Small intestine (tissue), 7 donors: ENCODE results near the gene SERAC1. TPM values are rescaled to one million over a fixed set of nuclear protein-coding genes. Genes with fewer than 3 reads are reported as not detected.

ENCODE experiments used
- DNase-seq, 2 donors: peaks; one replicate each; pipeline versions ENCODE4 v3.0.0 to v3.0.0-alpha.2; 2013
- FAIRE-seq: peaks from 2 replicates; lab custom pipeline; 2012; peaks lifted over from hg19 to GRCh38; lab: Jason Lieb, UNC
- H3K27ac ChIP-seq, 3 donors: one replicate each; pipeline ENCODE4 v1.5.1; 2013; ENCODE audit warnings: low read length in 2 of 3, mild to moderate bottlenecking in 2 of 3, control low read depth in 1 of 3, inconsistent platforms in 1 of 3, low read depth in 1 of 3, moderate library complexity in 1 of 3
- H3K27me3 ChIP-seq, 3 donors: one replicate each; pipeline ENCODE4 v1.6.1; 2013; ENCODE audit warnings: low read length in 3 of 3, inconsistent platforms in 1 of 3; ENCODE audit not compliant: control insufficient read depth in 3 of 3, insufficient read depth in 3 of 3
- H3K36me3 ChIP-seq, 3 donors: one replicate each; pipeline ENCODE4 v1.6.1; 2013; ENCODE audit warnings: low read length in 3 of 3, inconsistent platforms in 1 of 3, low read depth in 1 of 3, mild to moderate bottlenecking in 1 of 3, moderate library complexity in 1 of 3; ENCODE audit not compliant: control insufficient read depth in 3 of 3, insufficient read depth in 2 of 3
- H3K4me1 ChIP-seq, 3 donors: one replicate each; pipeline ENCODE4 v1.6.1; 2013; ENCODE audit warnings: low read length in 2 of 3, inconsistent platforms in 1 of 3, low read depth in 1 of 3, mild to moderate bottlenecking in 1 of 3, moderate library complexity in 1 of 3; ENCODE audit not compliant: control insufficient read depth in 3 of 3, insufficient read depth in 2 of 3
- H3K4me3 ChIP-seq, 3 donors: one replicate each; pipeline ENCODE4 v1.5.1; 2013; ENCODE audit warnings: low read length in 3 of 3, control low read depth in 1 of 3, inconsistent platforms in 1 of 3, low read depth in 1 of 3, mild to moderate bottlenecking in 1 of 3, moderate library complexity in 1 of 3
- H3K9me3 ChIP-seq, 2 donors: one replicate each; pipeline ENCODE4 v1.6.1; 2013; ENCODE audit warnings: low read depth in 1 of 2, low read length in 1 of 2; ENCODE audit not compliant: control insufficient read depth in 2 of 2, insufficient read depth in 1 of 2
- WGBS, 3 donors: extraction: QIAGEN DNeasy Blood & Tissue Kit; methylation state at CpG; one replicate each; pipeline ENCODE4 v1.1.7; 2013; 5-methylcytosine and 5-hydroxymethylcytosine counted together
- polyA plus RNA-seq, 4 donors: library from polyadenylated mRNA; stranded (reverse) in 3 of 4; unstranded in 1 of 4; fragments of 200-250 nt in 3 of 4; fragments of 120-200 nt in 1 of 4; gene quantifications; one replicate each; pipeline versions ENCODE4 v1.2.1 to v1.2.3, GENCODE V29; 2013
- donor health status: healthy with polysubstance abuse.
- donor health status: control.
- donor health status: control.
- donor health status: Bipolar disorder and iron deficiency.
- donor health status: healthy.

The SERAC1 gene
- polyA plus RNA-seq, 4 donors, result 3.7 to 6.5 (median 4.9) TPM

GRCh38 chr6:158205169-158205944, 37.3 kb upstream of the SERAC1 start:
- no peaks in the 10 kb centered on the region for H3K9me3 ChIP-seq
- DNase-seq (peak; percentile 14 to 58), FAIRE-seq (no peak)
- H3K27me3 ChIP-seq, result no peaks in the 10 kb centered on the region
- H3K36me3 ChIP-seq, result no peaks in the 10 kb centered on the region
- H3K4me3 ChIP-seq, result no peak overlapping the region
- peaks cover 0 to 4% (median 0%) of the 10 kb centered on the region in 3 donors for H3K4me1 ChIP-seq
- no peak overlapping the region for H3K27ac ChIP-seq
- WGBS, 3 donors, result 51 to 68% (median 64%) methylated on average over 13 of the region's 13 CpGs

GRCh38 chr6:158198461-158198860, 30.4 kb upstream of the SERAC1 start:
- DNase-seq (no peak), FAIRE-seq (no peak)
- Histone ChIP-seq H3K9me3 (no peaks in the 10 kb centered on the region), H3K4me1 (no peaks in the 10 kb centered on the region), H3K27ac (no peak overlapping the region), H3K4me3 (no peak overlapping the region), H3K36me3 (no peaks in the 10 kb centered on the region), H3K27me3 (no peaks in the 10 kb centered on the region)
- WGBS, 3 donors, result 88 to 94% (median 93%) methylated on average over 13 of the region's 13 CpGs

- FAIRE-seq (no peak), DNase-seq (no peak)
- peaks cover 2 to 4% (median 3%) of the 10 kb centered on the region in 3 donors for H3K36me3 ChIP-seq
- no peak overlapping the region for H3K27ac ChIP-seq
- no peak overlapping the region for H3K4me3 ChIP-seq
- WGBS, 3 donors, result 86 to 87% (median 86%) methylated on average over 4 of the region's 4 CpGs
- no peaks in the 10 kb centered on the region for H3K4me1 ChIP-seq
- no peaks in the 10 kb centered on the region for H3K9me3 ChIP-seq
- no peaks in the 10 kb centered on the region for H3K27me3 ChIP-seq
These were observed 26.6 kb upstream of the SERAC1 start for GRCh38 chr6:158194487-158195280.

- peaks cover 2 to 6% (median 3%) of the 10 kb centered on the region in 3 donors for H3K36me3 ChIP-seq
- no peak overlapping the region for H3K27ac ChIP-seq
- H3K27me3 ChIP-seq, result no peaks in the 10 kb centered on the region
- FAIRE-seq, result no peak
- no peaks in the 10 kb centered on the region for H3K4me1 ChIP-seq
- DNase-seq, result no peak
- H3K4me3 ChIP-seq, result no peak overlapping the region
- 93 to 97% (median 96%) methylated on average over 4 of the region's 4 CpGs for WGBS, 3 donors
- no peaks in the 10 kb centered on the region for H3K9me3 ChIP-seq
These were observed 23.7 kb upstream of the SERAC1 start for GRCh38 chr6:158191761-158192160.

- Histone ChIP-seq H3K4me1 (no peaks in the 10 kb centered on the region), H3K27ac (no peak overlapping the region), H3K36me3 (peaks cover 2 to 6% (median 3%) of the 10 kb centered on the region in 3 donors), H3K9me3 (no peaks in the 10 kb centered on the region), H3K4me3 (no peak overlapping the region), H3K27me3 (no peaks in the 10 kb centered on the region)
- 71 to 92% (median 86%) methylated on average over 1 of the region's 1 CpG for WGBS, 3 donors
- FAIRE-seq (no peak), DNase-seq (no peak)
These were observed 23.0 kb upstream of the SERAC1 start for GRCh38 chr6:158191032-158191431.

GRCh38 chr6:158188591-158188990, 20.5 kb upstream of the SERAC1 start:
- DNase-seq (no peak), FAIRE-seq (no peak)
- H3K4me3 ChIP-seq, result no peak overlapping the region
- no peak overlapping the region for H3K27ac ChIP-seq
- no peaks in the 10 kb centered on the region for H3K27me3 ChIP-seq
- H3K4me1 ChIP-seq, result no peaks in the 10 kb centered on the region
- peaks cover 2 to 15% (median 3%) of the 10 kb centered on the region in 3 donors for H3K36me3 ChIP-seq
- H3K9me3 ChIP-seq, result peaks cover 0 to 3% of the 10 kb centered on the region in 2 donors
- 93 to 98% (median 94%) methylated on average over 3 of the region's 3 CpGs for WGBS, 3 donors

- no peak for FAIRE-seq
- no peaks in the 10 kb centered on the region for H3K27me3 ChIP-seq
- no peak for DNase-seq
These were observed 17.8 kb upstream of the SERAC1 start for GRCh38 chr6:158185729-158186456.

GRCh38 chr6:158184608-158185007, 16.5 kb upstream of the SERAC1 start:
- Histone ChIP-seq H3K27ac (no peak overlapping the region), H3K9me3 (peaks cover 0 to 7% of the 10 kb centered on the region in 2 donors), H3K4me3 (no peak overlapping the region), H3K27me3 (no peaks in the 10 kb centered on the region), H3K36me3 (peaks cover 0 to 16% (median 0%) of the 10 kb centered on the region in 3 donors), H3K4me1 (no peaks in the 10 kb centered on the region)
- FAIRE-seq (no peak), DNase-seq (no peak)

More at GRCh38 chr6:158185729-158186456, 17.8 kb upstream of the SERAC1 start:
- H3K27ac ChIP-seq, result no peak overlapping the region
- WGBS, 3 donors, result 89 to 92% (median 90%) methylated on average over 8 of the region's 8 CpGs
- H3K4me3 ChIP-seq, result no peak overlapping the region
- peaks cover 0 to 16% (median 0%) of the 10 kb centered on the region in 3 donors for H3K36me3 ChIP-seq
- peaks cover 0 to 7% of the 10 kb centered on the region in 2 donors for H3K9me3 ChIP-seq
- H3K4me1 ChIP-seq, result no peaks in the 10 kb centered on the region
